ENCODE results near the gene FOXO4.

The FOXO4 gene

GRCh38 chrX:71100581-71101505 lies 5.2 kb downstream of the FOXO4 start:
- H3K4me1 ChIP-seq (ENCODE audit: control insufficient read depth, insufficient read depth, low read length): peaks cover 19% of the 10 kb centered on the region
- H3K27me3 ChIP-seq (ENCODE audit: control insufficient read depth, insufficient read depth, low read length): peaks cover 27% of the 10 kb centered on the region
- no peak overlapping the region for H3K9ac ChIP-seq (ENCODE audit: low read depth, low read length)
- no peaks in the 10 kb centered on the region for H3K9me3 ChIP-seq (ENCODE audit: control insufficient read depth, insufficient read depth, low read length)
- no peaks in the 10 kb centered on the region for H3K36me3 ChIP-seq (ENCODE audit: control insufficient read depth, insufficient read depth, low read length)
- peak overlapping the region; percentile 30 for H3K4me3 ChIP-seq (ENCODE audit: low read depth, low read length)

- Histone ChIP-seq H3K9me3 (ENCODE audit: control insufficient read depth, insufficient read depth, low read length) (no peaks in the 10 kb centered on the region), H3K36me3 (ENCODE audit: control insufficient read depth, insufficient read depth, low read length) (no peaks in the 10 kb centered on the region), H3K4me3 (ENCODE audit: low read depth, low read length) (no peak overlapping the region), H3K4me1 (ENCODE audit: control insufficient read depth, insufficient read depth, low read length) (peaks cover 19% of the 10 kb centered on the region), H3K27me3 (ENCODE audit: control insufficient read depth, insufficient read depth, low read length) (peaks cover 32% of the 10 kb centered on the region), H3K9ac (ENCODE audit: low read depth, low read length) (no peak overlapping the region)
Measured at GRCh38 chrX:71102292-71102691, 6.6 kb downstream of the FOXO4 start.

DNA sequence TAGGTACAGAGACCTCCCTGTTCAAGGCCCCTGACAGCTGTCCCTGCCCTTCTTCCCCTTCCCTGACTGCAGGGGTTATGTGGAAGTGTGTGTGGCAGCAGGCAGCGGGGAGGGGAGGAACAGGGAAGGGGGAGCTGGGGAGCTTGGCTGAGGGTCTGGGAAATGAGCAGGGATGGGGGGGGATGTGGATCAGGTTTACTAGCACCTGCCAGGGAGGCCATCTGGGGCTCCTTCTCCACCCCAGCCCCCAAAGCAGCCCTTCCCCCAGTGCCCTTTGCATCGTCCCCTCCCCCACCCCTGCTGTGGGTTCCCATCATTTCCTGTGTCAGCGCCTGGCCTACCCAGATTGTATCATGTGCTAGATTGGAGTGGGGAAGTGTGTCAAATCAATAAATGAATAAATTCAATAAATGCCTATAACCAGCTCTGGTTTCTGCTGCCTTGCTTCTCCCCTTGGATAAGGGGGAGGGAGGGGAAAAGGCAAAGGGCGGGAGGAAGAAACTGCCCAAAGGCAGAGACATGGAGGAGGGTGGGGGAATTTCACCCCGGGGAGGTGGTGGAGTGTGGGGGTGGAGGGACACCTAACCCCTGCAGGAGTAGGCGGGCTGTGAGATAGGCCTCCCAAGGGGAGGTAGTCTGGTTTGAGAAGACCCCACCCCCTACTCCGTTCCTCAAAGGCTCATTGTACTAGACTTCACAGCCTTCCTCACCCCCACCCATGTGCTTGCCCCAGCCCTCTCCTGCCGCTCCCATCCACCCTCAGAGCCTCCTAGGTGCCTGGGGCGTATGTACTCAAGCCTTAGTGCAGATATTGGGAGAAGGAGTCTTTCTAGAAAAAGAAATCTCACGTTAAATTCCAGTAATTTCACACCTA lies 7.7 kb downstream of the FOXO4 start:
- Histone ChIP-seq H3K4me1 (ENCODE audit: control insufficient read depth, insufficient read depth, low read length) (peaks cover 19% of the 10 kb centered on the region), H3K9ac (ENCODE audit: low read depth, low read length) (no peak overlapping the region)

DNA sequence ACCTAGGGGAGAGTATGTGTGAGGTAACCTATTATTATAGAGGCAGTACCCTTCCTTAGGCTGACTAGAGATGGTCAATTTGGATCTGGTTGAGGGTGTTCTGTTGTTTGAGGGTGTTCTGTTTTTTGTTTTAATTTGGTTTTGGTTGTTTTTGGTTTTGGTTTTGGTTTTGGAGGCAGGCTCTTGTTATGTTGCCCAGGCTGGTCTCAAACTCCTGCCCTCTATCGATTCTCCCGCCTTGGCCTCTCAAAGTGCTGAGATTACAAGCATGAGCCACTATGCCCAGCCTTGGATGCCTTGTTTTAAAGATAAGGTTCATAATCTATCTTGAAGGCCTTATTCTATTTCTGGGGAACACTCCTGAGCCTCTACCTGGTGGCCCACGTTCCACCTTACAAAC lies 10.0 kb downstream of the FOXO4 start:
- H3K36me3 ChIP-seq (ENCODE audit: control insufficient read depth, insufficient read depth, low read length): no peaks in the 10 kb centered on the region
- H3K4me1 ChIP-seq (ENCODE audit: control insufficient read depth, insufficient read depth, low read length): peaks cover 16% of the 10 kb centered on the region
- peaks cover 44% of the 10 kb centered on the region for H3K27me3 ChIP-seq (ENCODE audit: control insufficient read depth, insufficient read depth, low read length)
- H3K9ac ChIP-seq (ENCODE audit: low read depth, low read length): no peak overlapping the region
- no peak overlapping the region for H3K4me3 ChIP-seq (ENCODE audit: low read depth, low read length)
- H3K9me3 ChIP-seq (ENCODE audit: control insufficient read depth, insufficient read depth, low read length): no peaks in the 10 kb centered on the region

More for the DNA sequence above, 7.7 kb downstream of the FOXO4 start:
- Histone ChIP-seq H3K36me3 (ENCODE audit: control insufficient read depth, insufficient read depth, low read length) (no peaks in the 10 kb centered on the region), H3K9me3 (ENCODE audit: control insufficient read depth, insufficient read depth, low read length) (no peaks in the 10 kb centered on the region), H3K27me3 (ENCODE audit: control insufficient read depth, insufficient read depth, low read length) (peaks cover 28% of the 10 kb centered on the region), H3K4me3 (ENCODE audit: low read depth, low read length) (peak overlapping the region; percentile 3)

DNA sequence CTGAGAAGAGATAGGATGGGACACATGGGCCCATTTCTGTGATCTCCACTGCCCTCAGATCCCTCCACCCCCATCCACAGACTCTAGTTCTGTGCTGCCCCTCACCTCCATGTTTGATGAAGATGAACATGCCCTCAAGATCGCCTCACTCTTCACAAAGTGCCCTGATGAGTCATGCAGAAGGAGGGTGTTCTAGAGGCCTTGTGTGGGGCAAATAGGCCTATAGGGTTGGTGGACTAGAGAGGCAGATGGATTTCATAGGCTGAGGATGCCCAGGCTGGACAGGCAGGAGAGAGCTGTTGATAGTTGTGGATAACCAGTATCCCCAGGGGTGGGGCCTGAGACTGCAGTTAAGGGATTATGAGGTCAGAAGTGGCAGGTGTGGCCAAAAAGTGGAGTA lies 10.8 kb downstream of the FOXO4 start, which contains the start of gene CXorf65:
TSS of gene CXorf65 (minus strand) at position 314 of the 400 bp plus-strand sequence. CDS start at position 130, 184 bp downstream.
- Histone ChIP-seq H3K9ac (ENCODE audit: low read depth, low read length) (no peak within 1 kb of the TSS), H3K9me3 (ENCODE audit: control insufficient read depth, insufficient read depth, low read length) (no peaks in the 10 kb centered on the region), H3K4me3 (ENCODE audit: low read depth, low read length) (no peak within 1 kb of the TSS), H3K4me1 (ENCODE audit: control insufficient read depth, insufficient read depth, low read length) (peaks cover 16% of the 10 kb centered on the region), H3K27me3 (ENCODE audit: control insufficient read depth, insufficient read depth, low read length) (peaks cover 46% of the 10 kb centered on the region), H3K36me3 (ENCODE audit: control insufficient read depth, insufficient read depth, low read length) (no peaks in the 10 kb centered on the region)

DNA sequence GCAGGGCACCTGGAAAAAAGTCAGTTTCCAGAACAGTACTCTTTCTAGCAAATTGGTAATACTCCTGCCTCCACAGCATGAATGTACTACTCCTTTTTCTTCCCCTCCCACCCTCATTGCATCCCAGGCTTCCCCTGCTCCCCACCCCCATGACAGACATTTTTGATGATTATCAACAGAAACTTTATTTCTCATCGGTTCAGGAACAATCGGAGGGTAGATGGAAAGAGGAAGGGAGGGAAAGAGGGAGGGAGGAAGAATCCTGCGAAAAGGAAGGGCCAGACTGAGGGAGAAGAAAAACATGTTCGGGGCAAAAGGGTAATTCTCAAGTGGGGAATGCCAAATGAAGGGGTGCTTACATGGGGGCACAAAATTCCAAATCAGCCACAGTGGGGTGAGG lies 11.6 kb downstream of the FOXO4 start:
- H3K4me3 ChIP-seq (ENCODE audit: low read depth, low read length): no peak overlapping the region
- peaks cover 9% of the 10 kb centered on the region for H3K4me1 ChIP-seq (ENCODE audit: control insufficient read depth, insufficient read depth, low read length)
- H3K36me3 ChIP-seq (ENCODE audit: control insufficient read depth, insufficient read depth, low read length): no peaks in the 10 kb centered on the region
- no peaks in the 10 kb centered on the region for H3K9me3 ChIP-seq (ENCODE audit: control insufficient read depth, insufficient read depth, low read length)
- H3K9ac ChIP-seq (ENCODE audit: low read depth, low read length): no peak overlapping the region
- H3K27me3 ChIP-seq (ENCODE audit: control insufficient read depth, insufficient read depth, low read length): peaks cover 46% of the 10 kb centered on the region

DNA sequence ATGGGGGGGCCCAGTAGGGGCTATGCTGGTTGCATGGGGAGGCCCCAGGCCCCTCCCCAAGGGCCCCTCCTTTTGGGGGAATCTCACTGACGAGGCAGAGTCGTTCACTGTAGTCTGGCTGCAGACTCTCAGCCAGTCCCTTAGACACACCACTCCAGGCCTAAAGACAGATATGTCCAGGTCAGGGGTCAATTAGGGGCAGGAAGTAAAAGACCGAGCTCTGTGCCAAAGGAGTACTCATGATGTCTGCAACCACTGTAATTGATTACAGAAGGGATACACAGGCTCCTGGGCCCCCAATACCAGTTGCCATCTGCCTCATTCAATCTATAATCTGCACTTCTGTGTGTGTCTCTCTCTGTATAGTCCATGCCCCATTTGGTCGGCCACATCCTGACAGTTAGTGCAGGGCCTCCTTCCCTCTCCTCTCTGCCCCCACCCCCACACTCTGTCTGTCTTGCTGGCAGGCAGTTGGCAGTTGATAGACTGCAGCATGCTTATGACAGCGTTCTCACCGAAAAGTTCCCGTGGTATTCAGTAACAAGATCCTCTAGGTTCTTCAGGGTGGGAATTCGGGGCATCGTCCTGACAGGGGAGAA lies 12.2 kb downstream of the FOXO4 start:
- Histone ChIP-seq H3K9me3 (ENCODE audit: control insufficient read depth, insufficient read depth, low read length) (no peaks in the 10 kb centered on the region), H3K27me3 (ENCODE audit: control insufficient read depth, insufficient read depth, low read length) (peaks cover 51% of the 10 kb centered on the region), H3K4me3 (ENCODE audit: low read depth, low read length) (no peak overlapping the region), H3K9ac (ENCODE audit: low read depth, low read length) (no peak overlapping the region), H3K4me1 (ENCODE audit: control insufficient read depth, insufficient read depth, low read length) (peaks cover 4% of the 10 kb centered on the region), H3K36me3 (ENCODE audit: control insufficient read depth, insufficient read depth, low read length) (no peaks in the 10 kb centered on the region)

- H3K9me3 ChIP-seq (ENCODE audit: control insufficient read depth, insufficient read depth, low read length): no peaks in the 10 kb centered on the region
- no peak overlapping the region for H3K9ac ChIP-seq (ENCODE audit: low read depth, low read length)
- peaks cover 56% of the 10 kb centered on the region for H3K27me3 ChIP-seq (ENCODE audit: control insufficient read depth, insufficient read depth, low read length)
- H3K4me3 ChIP-seq (ENCODE audit: low read depth, low read length): no peak overlapping the region
- no peaks in the 10 kb centered on the region for H3K36me3 ChIP-seq (ENCODE audit: control insufficient read depth, insufficient read depth, low read length)
- H3K4me1 ChIP-seq (ENCODE audit: control insufficient read depth, insufficient read depth, low read length): peaks cover under 1% of the 10 kb centered on the region
Measured at GRCh38 chrX:71109051-71109450, 13.4 kb downstream of the FOXO4 start.

DNA sequence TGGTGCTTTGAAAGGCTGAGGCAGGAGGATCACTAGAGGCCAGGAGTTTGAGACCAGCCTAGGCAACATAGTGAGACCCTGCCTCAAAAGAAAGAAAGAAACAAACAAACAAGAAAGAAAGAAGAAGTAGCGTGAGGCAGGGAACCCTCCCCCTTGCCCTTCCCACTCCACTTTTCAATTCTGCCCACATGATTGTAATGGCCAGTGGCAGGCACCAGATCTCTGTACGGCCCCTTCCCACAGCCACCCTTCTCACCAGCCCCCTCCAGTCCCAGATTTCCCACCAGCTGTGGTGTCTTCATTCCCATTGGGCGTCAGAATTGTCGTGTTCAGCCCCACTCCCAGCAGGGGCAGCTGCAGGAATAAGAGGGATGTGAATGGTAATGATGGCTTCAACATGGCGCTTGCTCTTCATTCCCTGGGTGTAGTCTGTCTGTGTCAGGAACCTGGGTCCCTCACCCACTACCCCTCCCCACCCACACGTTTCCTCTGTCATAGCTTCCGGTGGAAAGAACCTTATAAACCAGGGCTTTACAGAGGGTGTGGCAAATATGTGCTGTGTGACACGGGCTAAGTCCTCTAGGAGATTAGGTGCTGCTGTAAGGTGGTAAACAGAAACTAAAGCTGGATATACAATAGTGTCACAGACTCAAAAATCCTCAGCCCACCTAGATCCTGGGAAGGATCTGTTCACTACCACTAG lies 15.6 kb downstream of the FOXO4 start, which contains the start of gene IL2RG:
TSS of gene IL2RG (minus strand) at position 437 of the 703 bp plus-strand sequence. CDS start at position 399, 38 bp downstream.
- no peaks in the 10 kb centered on the region for H3K4me1 ChIP-seq (ENCODE audit: control insufficient read depth, insufficient read depth, low read length)

DNA sequence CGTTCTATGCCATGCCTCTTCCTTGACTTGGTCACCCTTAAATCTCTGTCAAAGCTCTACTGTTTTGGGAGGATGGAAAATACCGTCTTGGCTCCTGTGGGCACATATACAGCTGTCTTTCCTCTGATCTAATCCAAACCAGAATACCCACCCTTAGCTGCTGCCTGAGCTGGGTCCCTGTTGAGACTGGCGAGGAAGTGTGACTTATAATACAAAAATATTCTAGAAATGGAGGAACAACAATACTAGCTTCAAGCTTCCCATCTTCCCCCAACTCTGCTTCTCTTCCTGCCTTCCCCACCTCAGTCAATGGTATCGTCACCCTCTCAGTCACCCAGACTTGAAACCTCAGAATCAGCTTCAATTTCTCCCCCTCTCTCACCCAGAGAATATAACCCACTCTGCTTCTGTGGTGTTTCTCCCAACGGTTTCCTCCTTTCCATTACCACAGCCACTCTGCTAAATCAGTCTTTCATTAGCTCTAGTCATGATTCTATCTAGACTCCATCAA lies 16.3 kb downstream of the FOXO4 start:
- Histone ChIP-seq H3K36me3 (ENCODE audit: control insufficient read depth, insufficient read depth, low read length) (no peaks in the 10 kb centered on the region), H3K4me1 (ENCODE audit: control insufficient read depth, insufficient read depth, low read length) (no peaks in the 10 kb centered on the region), H3K27me3 (ENCODE audit: control insufficient read depth, insufficient read depth, low read length) (peaks cover 60% of the 10 kb centered on the region), H3K9ac (ENCODE audit: low read depth, low read length) (no peak overlapping the region), H3K4me3 (ENCODE audit: low read depth, low read length) (no peak overlapping the region), H3K9me3 (ENCODE audit: control insufficient read depth, insufficient read depth, low read length) (no peaks in the 10 kb centered on the region)

More for the DNA sequence above, 15.6 kb downstream of the FOXO4 start, which contains the start of gene IL2RG:
- no peaks in the 10 kb centered on the region for H3K9me3 ChIP-seq (ENCODE audit: control insufficient read depth, insufficient read depth, low read length)
- no peaks in the 10 kb centered on the region for H3K36me3 ChIP-seq (ENCODE audit: control insufficient read depth, insufficient read depth, low read length)
- no peak within 1 kb of the TSS for H3K4me3 ChIP-seq (ENCODE audit: low read depth, low read length)
- no peak within 1 kb of the TSS for H3K9ac ChIP-seq (ENCODE audit: low read depth, low read length)
- H3K27me3 ChIP-seq (ENCODE audit: control insufficient read depth, insufficient read depth, low read length): peaks cover 61% of the 10 kb centered on the region

All from iPS-15b (cell line).